NCI-H82 treated with DMSO at 0.1 percent for 48 hours (cell line): ENCODE data around the gene CRLF1.

Experiments
- DNase-seq: peaks from one replicate; lab custom pipeline; 2025; ENCODE audit not compliant: unreplicated experiment; lab: John Stamatoyannopoulos, UW

Gene CRLF1, protein sequence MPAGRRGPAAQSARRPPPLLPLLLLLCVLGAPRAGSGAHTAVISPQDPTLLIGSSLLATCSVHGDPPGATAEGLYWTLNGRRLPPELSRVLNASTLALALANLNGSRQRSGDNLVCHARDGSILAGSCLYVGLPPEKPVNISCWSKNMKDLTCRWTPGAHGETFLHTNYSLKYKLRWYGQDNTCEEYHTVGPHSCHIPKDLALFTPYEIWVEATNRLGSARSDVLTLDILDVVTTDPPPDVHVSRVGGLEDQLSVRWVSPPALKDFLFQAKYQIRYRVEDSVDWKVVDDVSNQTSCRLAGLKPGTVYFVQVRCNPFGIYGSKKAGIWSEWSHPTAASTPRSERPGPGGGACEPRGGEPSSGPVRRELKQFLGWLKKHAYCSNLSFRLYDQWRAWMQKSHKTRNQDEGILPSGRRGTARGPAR

DNA sequence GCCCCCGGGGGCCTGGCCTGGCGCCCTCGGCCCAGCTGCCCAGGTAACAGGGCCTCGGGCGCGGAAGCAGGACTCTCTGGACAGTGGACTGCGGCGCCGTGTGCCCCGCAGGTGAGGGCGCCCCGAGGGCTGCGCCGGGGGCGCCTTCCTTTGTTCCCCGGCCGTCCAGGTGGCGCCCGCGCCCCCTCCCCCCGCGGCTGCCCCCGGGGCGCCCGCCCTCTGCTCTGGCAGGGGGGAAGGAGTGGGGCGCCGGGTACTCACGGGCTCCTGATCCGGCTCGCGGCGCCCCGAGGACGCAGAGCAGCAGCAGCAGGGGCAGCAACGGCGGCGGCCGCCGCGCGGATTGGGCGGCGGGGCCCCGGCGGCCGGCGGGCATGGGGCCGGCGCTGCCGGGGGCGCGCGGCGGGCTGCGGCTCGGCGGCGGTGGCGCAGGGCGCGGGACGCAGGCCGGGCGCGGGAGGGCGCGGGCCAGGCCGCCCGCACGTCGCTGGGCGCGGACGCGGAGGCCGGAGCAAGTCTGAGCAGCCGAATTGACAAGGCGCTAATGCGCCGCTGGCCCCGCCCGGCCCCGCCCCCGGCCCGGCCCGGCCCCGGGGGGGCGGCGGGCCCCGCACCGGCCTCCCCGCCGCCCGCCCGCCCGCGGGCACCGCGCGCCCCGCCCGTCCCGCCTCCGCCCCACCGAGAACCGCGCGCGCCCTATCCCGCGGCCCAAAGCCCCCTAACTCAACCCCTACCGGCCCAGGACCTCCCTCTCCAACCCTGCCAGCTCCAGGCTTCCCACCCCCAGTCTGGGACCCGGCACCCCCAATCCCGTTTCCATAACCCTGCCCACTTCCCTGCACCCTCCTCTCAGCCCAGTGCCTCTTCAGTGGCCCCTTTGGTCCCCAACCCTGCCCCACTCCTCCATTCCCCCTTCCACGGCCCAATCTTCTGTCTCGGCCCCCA, at the start of gene CRLF1:
Gene CRLF1 (minus strand): TSS at position 519 of the 945 bp plus-strand sequence. CDS start 143 bp downstream, at position 376.
- no peak for DNase-seq

DNA sequence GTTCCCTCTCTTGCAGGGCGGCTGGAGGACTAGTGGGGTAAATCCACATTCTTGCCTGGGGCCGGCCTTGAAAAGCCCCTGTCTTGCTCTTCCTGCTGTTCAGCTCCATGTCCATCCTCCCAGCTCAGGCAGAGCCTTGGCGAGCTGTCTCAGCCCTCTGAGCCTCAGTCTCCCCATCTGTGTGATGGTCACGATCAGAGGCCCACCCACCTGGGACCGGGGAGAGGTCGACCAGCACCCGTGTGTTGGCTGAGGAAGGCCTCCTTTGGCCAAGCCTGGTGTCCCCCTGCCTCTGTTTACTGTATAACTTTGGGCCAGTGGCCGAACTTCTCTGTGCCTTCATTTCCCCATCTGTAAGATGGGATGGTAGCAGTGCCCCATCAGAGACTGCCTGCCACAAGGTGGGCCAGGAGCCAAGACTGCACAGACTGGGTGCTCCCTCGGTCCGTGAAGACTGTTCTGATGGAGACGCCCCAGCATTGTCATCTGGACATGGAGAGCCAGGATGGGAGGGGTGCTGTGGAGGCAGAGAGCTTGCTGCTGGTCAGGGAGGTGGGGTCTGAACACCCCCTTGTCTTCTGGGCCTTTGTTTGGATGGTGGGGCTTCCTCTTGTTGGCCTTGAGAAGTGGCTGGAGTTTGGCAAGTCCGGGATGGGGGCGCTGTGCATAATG, 48.7 kb upstream of the CRLF1 start:
- no peak for DNase-seq

DNA sequence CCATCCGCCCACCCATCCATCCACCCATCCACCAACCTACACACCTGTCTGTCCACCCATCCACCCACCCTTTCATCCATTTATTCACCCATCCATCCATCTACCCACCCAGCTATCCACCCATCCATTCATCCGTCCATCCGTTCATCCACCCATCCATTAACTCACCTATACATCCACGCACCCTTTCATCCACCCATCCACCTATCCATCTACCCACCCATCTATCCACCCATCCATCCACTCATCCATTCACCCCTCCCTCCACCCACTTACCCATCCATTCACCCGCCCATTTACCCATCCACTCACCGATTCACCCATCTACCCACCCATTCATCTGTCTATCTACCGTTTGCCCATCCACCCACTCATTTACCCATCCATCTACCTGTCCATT, 47.9 kb upstream of the CRLF1 start:
- DNase-seq, result no peak

DNA sequence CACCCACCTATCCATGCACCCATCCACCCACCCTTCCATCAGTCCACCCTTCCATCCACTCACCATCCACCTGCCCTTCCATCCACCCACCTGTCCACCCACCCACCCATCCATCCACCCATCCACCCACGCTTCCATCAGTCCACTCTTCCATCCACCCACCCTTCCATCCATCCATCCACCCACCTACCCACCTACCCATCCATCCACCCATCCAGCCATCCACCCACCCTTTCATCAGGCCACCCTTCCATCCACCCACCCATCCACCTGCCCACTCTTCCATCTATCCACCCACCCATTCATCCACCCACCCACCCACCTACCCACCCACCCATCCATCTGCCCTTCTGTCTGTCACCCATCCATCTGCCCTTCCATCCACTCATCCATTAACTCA, 47.3 kb upstream of the CRLF1 start:
- no peak for DNase-seq

DNA sequence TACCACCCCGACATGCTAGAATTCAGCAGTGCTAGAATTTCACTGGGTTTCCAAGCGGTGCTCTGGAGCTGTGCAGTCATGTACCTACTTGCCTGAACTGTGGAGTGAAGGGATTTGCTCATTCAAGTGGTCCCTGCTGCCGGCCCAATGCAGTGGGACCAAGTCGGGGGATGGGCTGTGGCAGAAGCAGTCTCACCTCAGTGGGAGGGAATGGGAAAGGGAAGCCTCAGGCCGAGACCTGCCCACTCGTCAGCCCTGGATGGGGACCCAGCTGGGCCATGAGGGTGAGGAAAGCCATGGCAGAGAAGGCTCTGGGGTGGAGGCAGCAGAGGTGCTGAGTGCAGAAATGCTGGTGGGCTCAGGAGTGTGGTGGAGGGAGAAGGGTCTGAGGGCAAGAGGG, 45.1 kb upstream of the CRLF1 start:
- DNase-seq, result no peak

DNA sequence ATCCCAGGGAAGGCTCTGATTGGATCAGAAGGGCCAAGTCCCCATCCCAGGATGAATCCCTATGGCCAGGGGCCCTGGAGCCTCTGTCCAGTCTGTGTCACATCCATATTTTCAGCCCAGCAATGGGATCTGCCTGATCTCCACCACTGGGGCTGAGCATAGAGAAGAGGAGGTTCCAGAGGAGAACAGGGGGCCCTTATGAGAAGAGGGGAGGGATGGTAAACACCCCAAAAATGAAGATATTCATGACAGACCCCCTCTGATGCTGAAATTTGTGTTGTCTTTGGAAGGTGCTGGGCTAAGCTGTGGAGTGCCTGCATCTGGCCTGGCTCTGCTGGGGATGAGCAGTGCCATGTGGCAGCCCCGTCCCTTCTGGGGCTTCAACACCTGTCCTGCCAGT, 44.7 kb upstream of the CRLF1 start:
- DNase-seq, result no peak

DNA sequence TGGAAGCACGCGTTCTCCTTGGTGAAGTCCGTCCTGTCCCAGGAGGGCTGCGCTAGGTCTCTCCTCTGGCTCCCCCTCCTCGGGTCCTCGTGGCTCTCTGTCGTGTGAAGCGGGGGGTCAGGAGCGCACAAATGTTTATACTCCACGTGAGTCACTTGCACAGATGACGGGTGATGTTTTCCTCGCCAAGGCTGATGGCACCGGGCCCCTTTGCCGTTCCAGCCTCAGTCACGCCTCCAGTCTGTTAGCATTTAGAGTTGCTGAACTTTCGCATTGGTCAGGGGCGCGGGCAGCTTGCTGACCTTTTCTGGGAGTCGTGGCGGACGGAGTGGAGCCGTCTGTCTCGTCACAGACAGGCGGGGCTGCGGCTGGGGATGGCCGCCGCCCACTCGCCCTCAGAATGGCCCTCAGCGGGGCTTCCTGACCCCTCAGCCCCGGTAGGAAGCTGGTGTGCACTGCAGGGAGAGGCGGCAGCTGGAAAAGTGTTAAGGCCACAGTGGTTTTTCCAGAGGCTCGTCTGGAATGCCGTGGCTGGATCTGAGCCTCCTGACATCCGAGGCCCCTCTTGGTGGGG, 44.0 kb upstream of the CRLF1 start:
- no peak for DNase-seq

DNA sequence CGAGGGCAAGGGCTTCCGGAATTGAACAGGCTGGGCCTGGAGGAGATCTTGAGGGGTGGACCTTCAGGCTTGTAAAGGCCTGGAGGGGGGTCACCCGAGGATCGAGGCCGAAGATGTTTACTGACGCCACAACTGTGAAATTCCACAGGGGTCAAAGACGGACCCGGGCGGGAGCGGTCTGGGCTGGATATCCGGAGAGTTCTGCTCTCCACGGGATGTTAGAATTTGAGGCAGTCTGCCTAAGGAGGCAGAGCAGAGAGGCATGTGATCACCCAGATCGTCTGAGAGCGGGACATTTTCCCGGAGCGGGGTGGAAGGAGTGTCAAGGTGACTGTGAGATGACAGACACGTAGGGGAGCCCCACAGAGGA, 43.4 kb upstream of the CRLF1 start:
- no peak for DNase-seq

DNA sequence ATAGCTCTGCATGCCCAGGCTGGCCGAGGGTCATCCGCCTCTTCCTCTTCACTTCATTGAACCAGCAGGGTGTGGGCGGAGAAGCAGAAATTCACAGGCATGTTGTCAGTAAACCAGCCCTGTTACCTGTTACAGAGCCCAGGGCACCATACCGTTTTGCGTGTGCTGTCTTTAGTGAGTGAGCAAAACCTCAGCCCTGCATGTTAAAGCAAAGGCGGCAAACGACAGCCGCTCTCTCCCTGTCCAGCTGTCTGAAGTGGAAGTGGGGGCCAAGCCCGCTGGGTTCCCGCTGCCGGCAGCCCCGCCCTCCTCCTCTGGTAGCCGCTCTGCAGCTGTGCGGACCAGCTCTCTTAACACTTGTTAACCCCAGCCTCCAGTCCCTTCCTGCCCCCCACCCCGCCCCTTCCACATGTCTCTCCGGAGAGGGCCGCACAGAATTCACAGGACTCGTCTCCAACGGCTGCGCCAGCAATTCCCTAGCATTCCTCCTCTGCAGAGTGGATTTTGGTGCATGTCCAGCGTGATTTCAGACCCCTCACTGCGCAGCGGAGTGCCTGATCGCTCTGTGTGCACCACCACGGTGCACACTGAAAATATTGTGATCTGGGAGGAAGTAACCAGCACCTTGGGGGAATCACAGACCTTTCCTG, 42.9 kb upstream of the CRLF1 start:
- no peak for DNase-seq

DNA sequence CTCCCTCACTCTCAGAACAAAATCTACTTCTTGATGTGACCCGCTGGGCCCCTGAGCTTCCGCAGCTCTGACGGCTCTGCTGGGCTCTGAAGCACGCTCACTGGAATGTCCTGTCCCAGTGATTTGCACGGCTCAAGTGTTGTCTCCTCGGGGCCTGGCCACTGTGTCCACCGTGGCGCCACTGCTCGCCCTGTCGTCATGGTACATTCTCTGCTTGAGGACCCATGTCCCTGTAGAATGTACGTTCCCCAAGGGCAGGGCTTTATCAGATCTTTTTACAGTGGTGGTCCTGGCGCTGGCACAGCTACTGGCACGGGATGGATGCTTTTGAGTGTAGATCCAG, 42.3 kb upstream of the CRLF1 start:
- no peak for DNase-seq

DNA sequence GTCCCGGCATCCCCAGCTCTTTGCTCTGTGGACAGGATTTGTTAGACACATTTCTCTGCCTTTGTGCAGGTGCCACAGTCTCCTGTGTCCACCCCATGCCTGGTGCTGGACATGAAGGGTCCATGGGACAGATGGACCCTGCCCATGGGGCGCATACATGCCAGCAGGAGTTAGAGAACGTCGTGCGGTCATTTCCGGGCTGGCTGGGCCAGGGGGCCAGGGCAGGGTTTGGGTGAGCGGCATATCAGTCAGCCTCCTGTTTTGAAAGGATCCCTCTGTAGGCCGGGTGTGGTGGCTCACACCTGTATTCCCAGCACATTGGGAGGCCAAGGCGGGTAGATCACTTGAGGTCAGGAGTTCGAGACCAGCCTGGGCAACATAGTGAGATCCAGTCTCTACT, 41.2 kb upstream of the CRLF1 start:
- DNase-seq, result no peak

DNA sequence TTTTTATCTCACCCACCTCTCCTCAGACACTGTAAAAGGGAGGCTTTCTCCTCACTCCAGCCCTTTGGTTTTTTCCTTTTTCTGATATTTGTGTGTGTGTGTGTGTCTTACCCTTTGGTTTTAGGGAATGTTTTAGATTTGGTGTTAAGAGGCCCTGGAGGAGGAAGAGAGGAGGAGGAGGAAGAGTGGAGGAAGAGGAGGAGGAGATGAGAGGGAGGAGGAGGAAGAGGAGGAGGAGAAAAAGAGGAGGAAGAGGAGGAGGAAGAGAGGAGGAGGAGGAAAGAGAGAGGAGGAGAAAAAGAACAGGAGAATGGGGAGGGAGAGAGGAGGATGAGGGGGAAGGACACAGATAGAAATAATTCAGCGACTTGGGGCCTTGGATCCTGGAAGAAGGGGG, 40.8 kb upstream of the CRLF1 start:
- no peak for DNase-seq

DNA sequence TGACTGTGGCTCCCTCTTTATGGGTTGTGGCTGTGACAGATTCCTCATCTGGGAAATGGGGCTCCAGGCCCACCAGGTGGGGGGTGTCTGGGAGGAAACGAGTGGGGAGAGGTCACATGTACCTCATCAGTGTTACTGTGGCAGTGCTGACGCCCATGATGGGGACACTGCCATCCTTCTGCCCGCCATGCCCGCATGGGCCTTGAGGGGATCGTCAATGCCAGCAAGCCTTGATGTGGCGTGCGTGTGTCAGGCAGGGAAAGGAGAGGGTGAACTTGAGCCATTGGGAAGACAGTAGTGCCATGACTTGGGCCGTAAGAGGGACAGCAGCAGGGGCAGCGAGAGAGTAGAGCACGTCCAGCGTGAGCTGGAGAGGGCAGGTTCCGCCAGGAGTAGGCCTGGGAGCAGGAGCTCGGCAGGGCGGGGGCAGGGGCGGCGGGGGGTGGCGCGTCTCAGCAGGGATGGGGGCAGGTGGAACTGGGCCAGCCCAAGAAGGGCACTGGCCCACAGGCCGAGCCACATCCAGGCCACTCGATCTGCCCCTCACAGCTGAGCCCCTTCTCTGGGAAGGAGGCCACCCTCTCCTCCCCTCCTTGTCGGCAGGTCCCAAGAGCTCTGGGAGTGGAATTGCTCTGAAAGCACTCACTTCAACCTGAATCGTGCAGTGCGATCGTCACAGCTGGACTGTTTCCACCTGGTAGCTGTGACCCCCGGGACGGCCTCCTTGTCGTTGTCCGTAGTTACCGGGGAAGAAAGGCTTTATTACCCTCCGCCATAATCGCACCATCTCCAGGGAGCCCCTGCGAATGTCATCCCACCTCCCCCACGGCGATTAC, 40.2 kb upstream of the CRLF1 start:
- DNase-seq, result no peak

DNA sequence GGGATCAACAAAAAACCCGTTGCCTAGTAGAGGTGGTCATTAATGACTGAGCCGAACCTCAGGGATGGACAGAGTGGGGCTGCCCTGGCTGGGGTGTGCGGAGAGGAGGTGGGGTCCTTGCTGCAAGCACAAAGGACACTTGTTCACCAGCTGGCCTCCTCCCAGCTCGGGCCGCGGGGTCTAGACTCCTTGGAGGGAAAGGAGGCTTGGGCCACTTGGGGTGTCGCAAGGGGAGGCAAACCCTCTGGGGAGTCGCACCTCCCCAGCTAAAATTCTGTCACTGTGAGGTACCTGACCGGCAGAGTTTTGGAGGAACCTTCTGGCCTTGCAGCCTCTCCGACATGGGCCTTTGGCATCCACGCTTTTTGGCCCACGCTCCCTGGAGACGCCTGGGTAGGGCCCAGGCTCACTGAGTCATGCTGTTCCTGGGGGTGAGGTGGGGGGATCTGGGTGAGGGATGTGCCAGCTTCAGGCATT, 38.5 kb upstream of the CRLF1 start:
- DNase-seq, result no peak

DNA sequence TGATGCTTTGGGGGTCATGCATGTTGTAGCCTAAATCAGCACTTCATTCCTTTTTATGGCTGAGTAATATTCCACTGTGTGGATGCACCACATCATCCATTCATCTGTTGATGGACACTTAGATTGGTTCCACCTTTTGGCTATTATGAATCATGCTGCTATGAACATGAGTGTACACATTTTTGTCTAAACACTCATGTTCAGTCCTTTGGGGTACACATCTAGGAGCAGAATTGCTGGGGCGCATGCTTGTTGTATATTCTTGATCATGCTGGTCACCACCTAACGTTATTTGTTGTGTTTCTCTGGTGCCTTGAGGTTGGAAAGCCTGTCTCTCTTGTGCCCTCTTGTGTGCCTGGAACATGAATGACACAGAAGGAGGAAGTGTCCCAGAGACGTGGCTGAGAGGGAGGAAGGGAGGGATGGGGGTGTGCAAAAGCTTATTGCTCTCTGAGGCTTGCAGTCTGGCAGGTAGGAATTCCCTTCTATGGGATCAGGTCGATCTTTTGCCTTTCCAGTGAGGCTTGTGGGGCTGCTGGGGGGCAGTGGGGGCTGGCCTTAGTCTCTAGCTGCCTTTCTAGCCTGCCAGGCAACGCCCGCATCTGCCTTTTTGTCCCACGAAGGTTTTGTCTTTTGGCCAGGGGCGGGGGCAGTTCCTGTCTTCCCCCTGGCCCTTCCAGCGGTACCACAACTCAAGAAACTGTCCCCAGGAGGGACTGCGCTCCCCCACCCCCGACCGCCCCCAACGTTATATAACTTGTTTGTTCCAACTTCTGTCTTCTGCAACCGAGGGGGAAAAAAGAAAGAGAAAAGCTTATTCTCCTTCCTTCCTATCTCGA, 37.8 kb upstream of the CRLF1 start:
- DNase-seq, result no peak

DNA sequence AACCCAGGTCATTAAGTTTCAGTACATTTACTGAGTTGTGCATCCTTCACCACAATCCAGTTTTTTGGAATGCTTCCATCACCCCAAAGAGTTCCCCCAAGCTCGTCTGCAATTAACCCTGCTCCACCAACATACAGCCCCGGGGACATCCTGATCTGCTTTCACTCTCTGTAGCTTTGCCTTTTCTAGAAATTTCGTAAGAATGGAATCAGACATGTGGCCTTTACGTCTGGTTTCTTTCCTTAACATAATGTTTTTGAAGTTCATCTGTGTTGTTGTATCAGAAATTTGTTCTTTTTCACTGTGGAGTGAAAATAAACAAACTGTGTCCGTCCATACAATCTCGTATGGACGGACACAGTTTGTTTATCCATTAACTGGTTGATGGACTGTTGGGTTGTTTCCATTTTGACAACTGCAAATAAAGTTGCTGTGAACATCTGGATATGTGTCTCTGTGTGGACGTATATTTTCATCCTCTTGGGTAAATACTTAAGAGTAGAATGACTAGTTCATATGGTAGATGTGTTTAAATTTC, 33.2 kb upstream of the CRLF1 start:
- DNase-seq, result no peak

DNA sequence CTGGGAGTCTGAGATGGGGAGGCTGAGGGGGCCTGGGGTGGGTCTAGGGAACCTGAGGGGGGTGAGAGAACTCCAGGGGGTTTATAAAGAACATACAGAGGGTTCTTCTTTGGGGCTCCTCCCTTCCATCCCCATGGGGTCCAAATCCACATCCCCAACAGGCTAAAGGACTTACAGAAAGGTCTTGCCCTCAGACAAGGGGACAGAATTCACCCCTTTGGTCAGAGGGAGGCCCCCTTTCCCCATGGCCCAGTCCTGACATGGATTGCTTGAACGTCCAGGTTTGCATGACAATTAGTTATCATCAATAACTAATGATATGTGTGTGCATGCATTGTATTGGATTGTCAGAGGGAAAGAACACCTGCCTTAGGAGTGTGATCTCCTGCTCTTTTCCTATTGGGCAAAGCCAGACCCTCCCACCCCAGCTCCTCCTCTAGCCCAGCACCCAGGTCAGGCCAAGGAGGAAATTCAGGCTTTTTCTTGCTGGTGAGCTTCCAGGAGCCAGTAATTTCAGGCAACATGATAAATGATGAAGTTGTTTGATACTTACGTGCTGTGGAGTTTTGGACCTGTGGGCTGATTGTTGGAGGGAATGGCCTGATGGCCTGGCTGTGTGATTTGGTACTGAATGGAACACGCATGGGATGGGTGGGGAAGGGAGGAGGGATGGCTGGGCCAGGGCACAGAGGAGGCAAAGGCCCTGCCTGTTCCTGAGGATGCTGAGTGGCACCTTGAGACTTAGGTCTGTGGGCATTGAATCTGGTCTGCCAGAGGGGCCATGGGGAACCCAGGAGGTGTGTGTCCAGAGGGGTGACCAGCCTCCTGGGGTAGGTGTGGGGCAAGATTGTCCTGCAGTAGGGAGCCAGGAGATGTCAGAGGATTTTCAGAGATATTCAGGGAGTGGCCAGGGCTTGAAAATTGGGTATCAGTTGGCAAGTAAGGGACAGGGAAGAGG, 31.4 kb upstream of the CRLF1 start:
- DNase-seq, result no peak
